Measurements from ENCODE around the gene F10.

The F10 gene

GRCh38 chr13:113086991-113087922, 35.3 kb upstream of the F10 start:
- DNase-seq (ENCODE audit: low spot score), result no peak

GRCh38 chr13:113087923-113088690, 34.5 kb upstream of the F10 start:
- no peak for DNase-seq (ENCODE audit: low spot score)

GRCh38 chr13:113088691-113089020, 33.9 kb upstream of the F10 start:
- no peak for DNase-seq (ENCODE audit: low spot score)

GRCh38 chr13:113089693-113090414, 32.7 kb upstream of the F10 start:
- DNase-seq (ENCODE audit: low spot score), result no peak

GRCh38 chr13:113090415-113090770, 32.2 kb upstream of the F10 start:
- DNase-seq (ENCODE audit: low spot score), result no peak

GRCh38 chr13:113090806-113091205, 31.8 kb upstream of the F10 start:
- DNase-seq (ENCODE audit: low spot score), result no peak

- no peak for DNase-seq (ENCODE audit: low spot score)
Measured at GRCh38 chr13:113091211-113091771, 31.3 kb upstream of the F10 start.

GRCh38 chr13:113091891-113092775, 30.5 kb upstream of the F10 start:
- no peak for DNase-seq (ENCODE audit: low spot score)

- no peak for DNase-seq (ENCODE audit: low spot score)
Measured at GRCh38 chr13:113092776-113093579, 29.6 kb upstream of the F10 start.

- no peak for DNase-seq (ENCODE audit: low spot score)
Measured at GRCh38 chr13:113093580-113094409, 28.8 kb upstream of the F10 start.

- no peak for DNase-seq (ENCODE audit: low spot score)
Measured at GRCh38 chr13:113094410-113094800, 28.2 kb upstream of the F10 start.

- DNase-seq (ENCODE audit: low spot score), result no peak
Measured at GRCh38 chr13:113095146-113096051, 27.2 kb upstream of the F10 start.

- DNase-seq (ENCODE audit: low spot score), result no peak
Measured at GRCh38 chr13:113096052-113096744, 26.4 kb upstream of the F10 start.

- no peak for DNase-seq (ENCODE audit: low spot score)
Measured at GRCh38 chr13:113096745-113097305, 25.8 kb upstream of the F10 start.

- no peak for DNase-seq (ENCODE audit: low spot score)
Measured at GRCh38 chr13:113097651-113098050, 24.9 kb upstream of the F10 start.

- no peak for DNase-seq (ENCODE audit: low spot score)
Measured at GRCh38 chr13:113098162-113098732, 24.4 kb upstream of the F10 start.

GRCh38 chr13:113099142-113099541, 23.5 kb upstream of the F10 start:
- DNase-seq (ENCODE audit: low spot score), result no peak
